ENCODE results near the gene OR1C1.
"Not testable (repeated sequence)": the region's sequence is repeated elsewhere in the genome, so short reads cannot be mapped to it uniquely, and the experiment has no call there.

DNA sequence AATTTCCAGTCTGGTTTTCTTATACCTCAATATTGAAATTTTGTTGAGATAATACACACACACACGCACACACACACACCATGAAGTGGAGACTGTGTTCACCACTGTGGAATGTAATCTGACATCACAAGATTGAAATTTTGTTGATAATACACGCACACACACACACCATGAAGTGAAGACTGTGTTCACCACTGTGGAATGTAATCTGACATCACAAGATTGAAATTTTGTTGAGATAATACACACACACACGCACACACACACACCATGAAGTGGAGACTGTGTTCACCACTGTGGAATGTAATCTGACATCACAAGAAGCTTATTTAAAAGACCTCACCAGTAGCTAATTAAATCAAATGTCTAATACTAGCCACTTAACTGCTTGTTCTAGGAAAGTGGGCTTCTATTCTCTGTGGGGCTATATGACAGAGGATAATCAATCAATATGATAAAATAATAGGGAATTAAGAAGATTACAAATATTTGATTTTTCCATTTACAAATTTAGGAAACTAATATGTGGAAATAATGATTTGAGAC is 18.1 kb downstream of the OR1C1 start:
- TF ChIP-seq, protein P1, sequence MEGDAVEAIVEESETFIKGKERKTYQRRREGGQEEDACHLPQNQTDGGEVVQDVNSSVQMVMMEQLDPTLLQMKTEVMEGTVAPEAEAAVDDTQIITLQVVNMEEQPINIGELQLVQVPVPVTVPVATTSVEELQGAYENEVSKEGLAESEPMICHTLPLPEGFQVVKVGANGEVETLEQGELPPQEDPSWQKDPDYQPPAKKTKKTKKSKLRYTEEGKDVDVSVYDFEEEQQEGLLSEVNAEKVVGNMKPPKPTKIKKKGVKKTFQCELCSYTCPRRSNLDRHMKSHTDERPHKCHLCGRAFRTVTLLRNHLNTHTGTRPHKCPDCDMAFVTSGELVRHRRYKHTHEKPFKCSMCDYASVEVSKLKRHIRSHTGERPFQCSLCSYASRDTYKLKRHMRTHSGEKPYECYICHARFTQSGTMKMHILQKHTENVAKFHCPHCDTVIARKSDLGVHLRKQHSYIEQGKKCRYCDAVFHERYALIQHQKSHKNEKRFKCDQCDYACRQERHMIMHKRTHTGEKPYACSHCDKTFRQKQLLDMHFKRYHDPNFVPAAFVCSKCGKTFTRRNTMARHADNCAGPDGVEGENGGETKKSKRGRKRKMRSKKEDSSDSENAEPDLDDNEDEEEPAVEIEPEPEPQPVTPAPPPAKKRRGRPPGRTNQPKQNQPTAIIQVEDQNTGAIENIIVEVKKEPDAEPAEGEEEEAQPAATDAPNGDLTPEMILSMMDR (IDR thresholded peaks at IDR 0.05) = not testable (repeated sequence)
- TF ChIP-seq POLR2A (IDR thresholded peaks at IDR 0.05); POLR2AphosphoS5 (IDR thresholded peaks at IDR 0.05); EP300 (IDR thresholded peaks at IDR 0.05; ENCODE audit: low read depth): not testable (repeated sequence)
